GM18873 (cell line): ENCODE measurements around the gene SFT2D1.

Source experiments
- ATAC-seq: cut with Tn5 transposase; IDR thresholded peaks from one replicate; pipeline ENCODE4 v1.9.1; 2021; ENCODE audit warnings: mild to moderate bottlenecking, moderate library complexity, moderate number of reproducible peaks; ENCODE audit not compliant: unreplicated experiment, low FRiP score

Gene SFT2D1

DNA sequence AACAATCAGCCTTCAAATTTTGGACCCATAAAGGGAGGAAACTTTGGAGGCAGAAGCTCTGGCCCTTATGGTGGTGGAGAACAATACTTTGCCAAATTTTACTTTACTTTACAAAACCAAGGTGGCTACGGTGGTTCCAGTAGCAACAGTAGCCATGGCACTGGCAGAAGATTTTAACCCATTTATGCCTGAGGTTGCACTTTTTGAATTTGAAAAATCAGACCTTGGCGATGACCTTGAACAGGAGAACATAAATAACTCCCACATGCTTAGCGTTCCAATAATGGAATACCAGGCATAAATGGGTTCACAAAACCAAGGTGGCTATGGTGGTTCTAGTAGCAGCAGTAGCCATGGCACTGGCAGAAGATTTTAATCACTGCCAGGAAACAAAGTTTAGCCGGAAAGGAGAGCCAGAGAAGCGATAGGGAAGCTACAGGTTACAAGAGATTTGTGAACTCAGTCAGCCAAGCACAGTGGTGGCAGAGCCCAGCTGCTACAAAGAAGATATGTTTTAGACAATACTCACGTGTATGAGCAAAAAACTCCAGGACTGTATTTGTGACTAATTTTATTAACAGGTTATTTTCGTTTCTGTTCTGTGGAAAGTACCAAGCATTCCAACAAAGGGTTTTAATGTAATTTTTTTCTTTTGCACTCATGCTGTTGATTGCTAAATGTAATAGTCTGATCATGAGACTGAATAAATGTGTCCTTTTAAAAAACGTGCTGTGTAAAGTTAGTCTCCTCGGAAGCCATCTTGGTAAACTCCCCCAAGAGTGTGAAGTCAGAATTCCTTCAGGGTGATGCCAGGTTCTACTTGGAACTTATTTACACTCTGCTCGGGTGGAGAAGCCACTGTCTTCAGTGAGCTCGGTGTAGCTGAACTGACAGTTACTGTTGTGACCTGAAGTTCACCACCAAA, 6.7 kb downstream of the SFT2D1 start:
- ATAC-seq = peak; percentile 38

DNA sequence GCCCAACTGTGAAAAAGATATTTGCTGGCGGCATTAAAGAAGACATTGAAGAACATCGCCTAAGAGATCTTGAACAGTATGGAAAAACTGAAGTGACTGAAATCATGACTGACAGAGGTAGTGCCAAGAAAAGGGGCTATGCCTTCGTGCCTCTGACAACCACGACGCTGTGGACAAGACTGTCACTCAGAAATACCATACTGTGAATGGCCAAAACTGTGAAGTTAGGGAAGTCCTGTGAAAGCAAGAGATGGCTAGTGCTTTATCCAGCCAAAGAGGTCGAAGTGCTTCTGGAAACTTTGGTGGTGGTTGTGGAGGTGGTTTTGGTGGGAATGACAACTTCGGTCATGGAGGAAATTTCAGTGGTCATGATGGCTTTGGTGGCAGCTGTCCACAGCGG, 7.5 kb downstream of the SFT2D1 start:
- ATAC-seq = no peak

DNA sequence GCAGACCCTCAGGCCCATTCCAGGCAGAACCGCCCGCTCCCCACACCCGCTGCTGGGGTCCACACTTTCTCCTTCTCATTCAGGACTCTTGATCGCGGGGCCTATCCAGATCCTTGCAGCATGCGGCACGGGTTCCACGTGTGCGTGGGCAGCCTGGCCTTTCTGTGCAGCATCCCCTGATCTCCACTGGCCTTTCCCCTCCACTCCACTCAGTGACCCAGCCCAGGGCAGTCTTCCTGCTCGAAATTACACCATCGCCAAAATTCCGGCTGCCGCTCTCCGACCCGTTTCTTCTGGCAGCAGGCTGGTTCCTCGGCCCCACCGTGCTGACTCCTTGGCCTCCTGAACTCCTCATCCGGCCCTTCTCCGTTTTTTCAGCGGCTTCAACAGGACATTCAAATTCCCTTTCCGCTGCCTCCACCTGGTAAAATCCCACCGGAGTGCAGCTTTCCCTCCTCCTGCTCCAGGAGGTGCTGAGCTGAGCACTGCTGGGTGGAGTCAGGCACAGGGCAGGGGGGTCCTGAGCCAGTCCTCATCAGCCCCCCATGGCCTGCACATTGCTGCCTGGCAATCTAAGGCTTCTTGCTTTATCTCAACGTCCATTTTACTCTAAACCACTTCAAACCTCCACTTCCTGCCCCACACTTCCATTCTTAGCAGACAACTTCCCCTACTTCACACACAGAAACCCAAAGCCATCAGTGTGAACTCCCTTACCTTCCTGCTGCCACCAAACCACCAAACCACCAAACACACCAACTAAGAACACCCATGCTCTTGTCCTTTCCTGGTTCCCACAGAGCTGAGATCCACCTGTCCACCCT, 9.0 kb downstream of the SFT2D1 start:
- ATAC-seq = peak; percentile 63

DNA sequence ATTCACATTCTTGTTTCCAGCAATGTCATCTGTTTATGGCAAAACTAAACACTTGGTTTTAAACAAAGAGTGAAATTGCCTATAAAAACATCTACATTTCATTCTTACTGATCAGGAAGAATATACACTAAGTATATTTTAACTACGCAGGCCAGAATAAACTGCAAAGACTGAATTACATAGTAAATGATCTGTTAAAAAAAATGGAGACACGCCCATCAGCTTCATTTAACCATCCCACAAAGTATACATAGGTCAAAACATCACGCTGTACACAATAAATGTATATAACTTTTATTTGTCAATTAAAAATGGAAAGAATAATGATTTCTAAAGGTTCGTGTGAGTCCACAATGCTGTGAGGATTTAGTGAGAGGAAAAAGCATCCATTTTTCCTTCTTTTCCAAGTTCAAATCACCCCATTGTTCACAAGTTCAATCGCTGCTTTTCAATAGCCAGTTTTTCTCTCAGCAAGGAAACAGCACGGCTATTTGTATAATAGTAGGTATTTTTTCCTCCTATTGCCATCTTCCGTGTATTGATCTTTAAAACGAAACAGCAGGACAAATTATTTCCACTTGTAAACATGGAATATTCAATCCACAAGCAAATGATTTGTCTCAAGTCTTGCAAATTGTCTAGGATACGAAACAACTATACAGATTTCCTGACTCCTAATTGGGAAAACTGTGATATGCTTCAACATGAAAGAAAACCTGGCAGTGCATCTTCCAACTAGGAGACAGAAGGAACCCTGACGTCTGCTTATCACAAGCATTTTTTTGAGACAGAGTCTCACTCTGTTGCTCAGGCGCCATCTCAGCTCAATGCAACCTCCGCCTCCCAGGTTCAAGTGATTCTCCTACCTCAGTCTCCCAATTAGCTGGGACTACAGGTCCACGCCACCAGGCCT, 10.6 kb downstream of the SFT2D1 start:
- no peak for ATAC-seq

DNA sequence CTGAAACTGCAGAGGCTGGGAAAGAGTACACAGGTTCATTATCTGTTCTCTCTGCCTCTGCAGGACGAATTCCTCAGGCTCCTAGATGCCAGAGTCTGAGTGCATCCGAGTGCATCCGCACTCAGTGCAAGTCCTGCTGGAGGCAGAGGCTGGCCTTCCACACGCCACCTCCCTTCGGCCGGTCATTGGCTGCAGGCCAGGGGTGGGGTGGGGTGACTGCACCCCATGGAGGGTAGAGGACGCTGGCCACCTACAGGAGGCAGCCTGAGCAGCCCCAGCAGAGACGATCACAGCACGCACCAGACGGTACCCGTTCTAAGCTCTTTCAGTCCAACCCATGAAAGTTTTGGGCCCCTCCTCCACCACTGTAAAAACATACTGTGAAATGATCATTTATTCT, 11.7 kb downstream of the SFT2D1 start:
- no peak for ATAC-seq

DNA sequence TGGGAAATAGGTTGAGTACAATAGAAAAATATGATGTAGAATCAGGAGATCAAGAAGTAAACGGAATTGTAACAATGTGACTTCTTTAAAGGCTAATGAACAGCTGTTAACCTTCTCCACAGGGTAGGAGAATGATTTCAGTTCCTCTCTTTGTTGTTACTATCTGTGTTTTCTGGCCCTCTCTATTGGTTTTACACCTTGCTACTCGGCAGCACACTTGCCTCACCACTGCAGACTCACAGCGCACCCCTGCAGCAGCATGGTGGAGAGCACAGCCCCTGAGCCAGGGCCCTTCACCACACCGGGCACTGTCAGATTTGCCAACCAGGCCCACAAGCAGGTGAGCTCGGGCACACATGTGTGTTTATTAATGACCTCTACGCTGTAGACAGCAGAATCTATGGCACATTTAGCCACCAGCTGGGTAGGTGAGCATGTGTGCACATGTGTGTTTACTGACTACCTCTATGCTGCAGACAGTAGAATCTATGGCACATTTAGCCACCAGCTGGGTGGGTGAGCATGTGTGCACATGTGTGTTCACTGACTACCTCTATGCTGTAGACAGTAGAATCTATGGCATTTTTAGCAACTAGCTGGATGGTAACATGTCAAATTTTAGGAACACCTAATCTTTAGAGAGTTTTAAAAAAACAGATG, 16.8 kb downstream of the SFT2D1 start:
- ATAC-seq = no peak

DNA sequence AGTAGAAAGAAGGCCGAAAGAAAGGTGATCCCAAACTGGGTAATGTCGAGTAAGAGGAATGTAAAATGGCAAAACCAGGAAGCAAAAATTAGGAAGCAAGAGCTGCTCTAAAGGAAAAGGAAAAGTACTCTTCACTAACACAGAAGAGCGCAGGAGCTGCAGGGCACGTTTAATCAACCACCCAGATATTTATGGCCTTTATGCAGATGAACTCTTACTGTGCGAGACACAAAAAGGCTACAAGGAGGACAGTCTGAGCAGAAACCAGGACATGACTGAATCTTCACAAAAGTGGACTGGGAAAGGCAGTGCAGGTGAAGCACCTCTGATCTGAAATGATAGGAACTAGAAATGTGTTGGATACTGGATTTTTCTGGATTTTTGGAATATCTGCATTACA, 18.9 kb downstream of the SFT2D1 start:
- no peak for ATAC-seq

DNA sequence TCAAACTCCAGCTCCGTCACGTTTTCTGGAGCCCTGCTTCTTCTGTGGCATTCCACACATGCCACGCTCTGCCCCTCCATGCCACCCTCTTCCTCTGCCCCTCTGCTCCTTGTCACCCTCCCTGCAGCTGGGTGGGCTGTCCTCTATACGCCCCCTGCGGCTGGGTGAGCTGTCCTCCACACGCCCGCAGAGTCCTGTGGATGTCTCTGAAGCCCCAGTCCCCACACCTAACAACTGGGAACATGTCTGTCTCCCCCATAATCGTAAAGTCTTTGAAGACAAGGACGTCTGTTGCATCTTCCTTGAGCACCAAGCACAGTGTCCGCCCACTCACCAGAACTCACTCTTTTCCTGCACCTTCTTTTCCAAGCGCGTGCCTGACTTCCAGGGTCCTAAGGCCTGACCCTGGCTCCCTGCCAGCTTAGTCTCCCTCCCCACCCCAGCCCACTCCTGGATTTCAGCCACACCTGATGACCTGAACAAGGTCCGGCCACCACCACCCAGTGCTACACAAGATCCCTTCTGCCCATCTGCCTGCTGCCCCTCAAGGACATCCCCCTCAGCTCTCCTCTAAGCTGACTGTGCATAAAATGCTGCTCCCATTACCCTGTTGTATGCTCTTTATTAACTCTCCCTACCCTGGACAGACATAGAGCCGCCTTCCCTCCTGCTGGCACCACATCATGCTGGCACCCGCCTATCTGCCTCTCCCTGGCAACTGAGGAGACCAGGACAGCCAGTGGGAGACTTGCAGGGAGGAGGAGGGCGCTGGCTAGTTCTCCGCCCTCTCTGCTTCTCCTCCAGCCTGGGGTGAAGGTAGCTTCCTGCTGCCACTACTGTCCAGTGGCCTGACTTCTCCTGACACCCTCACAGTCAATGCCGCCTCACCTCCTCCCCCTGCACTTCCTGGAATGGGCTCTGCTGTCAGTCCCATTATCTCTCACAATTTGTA, 23.4 kb downstream of the SFT2D1 start:
- no peak for ATAC-seq

DNA sequence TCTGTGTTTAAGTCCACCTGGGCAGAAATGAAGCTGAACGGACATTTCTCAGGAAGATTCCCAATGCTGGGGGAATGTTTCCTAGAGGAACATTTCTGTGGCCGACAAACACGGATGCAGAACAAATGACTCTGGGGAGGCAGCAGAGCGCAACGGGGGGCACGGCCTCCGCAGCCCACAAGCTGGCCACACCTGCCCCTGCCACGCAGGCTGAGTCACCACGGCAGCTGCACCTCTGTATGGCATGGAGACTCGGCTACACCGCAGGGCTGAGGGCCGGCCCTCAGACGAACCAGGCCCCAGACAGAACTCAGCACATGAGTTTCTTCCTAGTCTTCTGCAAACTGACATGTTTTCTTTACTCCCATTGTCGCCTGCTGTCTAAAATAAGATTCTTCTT, 24.1 kb downstream of the SFT2D1 start:
- no peak for ATAC-seq

DNA sequence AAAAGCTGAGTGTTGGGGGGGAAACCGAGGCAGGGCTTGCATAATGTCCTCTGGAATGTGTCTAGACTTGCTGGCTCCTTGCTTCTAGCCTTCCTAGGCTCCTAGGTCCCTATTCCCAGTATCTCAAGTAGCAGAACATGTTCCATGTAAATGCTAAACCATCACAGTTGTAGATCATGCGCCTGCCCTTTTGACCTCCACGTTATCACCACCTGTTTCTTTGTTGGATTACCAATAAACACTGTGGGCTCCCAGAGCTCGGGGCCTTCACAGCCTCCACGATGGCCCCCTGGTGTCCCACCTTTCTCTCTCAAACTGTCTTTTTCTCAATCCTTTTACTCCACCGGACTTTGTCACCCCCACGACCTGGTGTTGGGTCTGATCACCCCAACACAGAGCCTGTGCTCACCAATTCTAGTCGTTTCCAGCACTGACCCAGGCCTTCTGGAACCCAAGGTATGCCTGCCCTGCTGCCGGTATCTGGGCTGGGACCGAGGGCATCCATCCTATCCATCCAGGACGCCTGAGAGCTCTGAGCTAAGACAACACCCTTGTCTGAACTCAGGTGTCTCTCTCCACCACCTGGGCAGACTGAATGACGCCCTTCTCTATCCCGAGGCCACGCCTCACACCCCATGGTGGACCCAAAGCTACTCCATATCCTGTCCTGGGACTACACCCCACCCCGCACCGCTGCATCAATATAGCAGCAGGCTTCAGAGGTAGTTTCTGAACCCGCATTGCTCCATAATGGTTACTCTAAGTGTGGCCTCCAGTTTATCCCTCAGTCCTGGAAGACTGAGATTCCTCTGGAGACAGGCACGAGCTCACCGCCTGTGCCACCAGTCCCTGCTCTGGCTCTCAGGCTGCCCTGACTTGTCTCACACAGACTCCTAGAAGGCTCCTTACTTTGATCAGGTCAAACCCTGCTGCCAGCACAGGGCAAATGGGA, 24.8 kb downstream of the SFT2D1 start:
- ATAC-seq = no peak

DNA sequence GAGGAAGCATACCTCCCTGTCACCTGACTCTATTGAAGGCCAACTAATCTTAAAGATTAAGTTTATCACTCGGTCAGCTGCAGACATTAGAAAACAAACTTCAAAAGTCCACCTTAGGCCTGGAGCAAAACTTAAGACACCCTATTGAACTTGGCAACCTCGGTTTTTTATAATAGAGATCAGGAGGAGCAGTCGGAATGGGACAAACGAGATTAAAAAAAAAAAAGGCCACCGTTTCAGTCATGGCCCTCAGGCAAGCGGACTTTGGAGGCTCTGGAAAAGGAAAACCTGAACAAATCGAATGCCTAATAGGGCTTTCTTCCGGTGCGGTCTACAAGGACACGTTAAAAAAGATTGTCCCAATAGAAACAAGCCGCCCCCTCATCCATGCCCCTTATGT, 26.9 kb downstream of the SFT2D1 start:
- no peak for ATAC-seq

DNA sequence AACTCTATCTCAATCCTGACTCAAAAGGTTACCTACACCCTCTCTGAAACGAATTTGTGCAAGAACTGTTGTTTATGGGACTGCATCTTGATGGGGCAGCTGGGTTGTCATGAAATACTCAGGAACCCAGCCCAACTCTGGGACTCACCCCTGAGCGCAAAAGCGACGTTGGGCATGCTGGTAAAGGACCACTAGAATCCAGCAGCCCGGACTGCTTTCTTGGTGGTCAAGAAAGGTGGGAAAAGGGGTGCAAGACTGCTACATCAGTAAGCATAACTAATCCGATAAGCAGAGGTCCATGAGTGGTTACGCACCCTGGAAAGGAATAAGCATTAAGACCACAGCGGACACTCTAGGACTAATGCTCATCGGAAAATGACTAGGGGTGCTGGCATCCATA, 27.9 kb downstream of the SFT2D1 start:
- no peak for ATAC-seq

DNA sequence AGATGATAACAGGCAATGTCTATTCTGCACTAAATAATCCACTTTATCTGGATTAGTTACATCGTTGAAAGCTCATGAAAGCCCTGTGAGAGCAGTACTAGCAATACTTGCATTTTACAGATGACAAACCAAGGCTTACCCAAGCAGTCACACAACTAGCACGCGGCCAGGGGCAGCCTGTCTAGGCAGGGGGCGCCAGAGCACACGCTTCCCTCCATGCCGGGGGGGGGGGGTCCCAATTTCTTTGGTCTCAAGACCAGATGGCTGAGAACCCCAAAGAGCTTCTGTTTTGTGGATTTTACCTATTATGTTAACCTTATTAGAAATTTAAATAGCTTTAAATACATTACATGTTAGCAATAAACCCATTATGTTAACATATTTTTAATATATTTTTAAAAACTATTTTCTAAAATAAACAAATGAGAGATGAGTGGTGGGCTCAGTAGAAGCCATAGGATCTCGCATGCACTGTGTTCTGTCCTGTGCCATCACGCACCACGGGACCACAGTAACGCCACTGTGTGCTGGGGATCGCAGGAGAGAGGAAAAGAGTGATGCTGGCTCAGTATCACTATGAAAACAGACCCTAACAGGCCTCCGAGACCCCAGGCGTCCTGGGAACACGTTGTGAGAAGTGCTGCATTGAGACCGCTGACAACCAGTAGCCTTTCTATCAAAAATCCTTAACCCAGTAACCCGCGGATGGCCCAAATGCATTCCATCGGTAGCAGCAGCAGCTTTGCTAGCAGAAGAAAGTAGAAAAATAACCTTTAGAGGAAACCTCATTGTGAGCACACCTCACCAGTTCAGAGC, 28.9 kb downstream of the SFT2D1 start:
- peak; percentile 76 for ATAC-seq

DNA sequence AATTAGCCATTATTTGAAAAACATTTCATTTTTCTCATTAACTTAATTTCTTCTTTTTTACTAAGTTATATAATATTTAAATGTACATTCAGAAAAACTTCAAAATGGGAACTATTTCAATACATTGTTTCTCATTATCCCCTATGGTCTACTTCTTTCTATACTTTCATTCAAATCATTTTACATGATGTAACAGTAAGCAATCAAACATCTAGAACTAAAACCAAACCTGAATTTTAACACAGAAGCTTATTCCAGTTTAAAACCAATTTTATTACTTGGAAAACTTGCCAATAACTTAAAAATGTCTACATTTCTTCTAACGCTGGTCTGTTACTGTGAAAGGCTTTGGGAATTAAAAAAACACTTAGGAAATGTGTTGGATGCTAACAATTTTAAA, 29.5 kb downstream of the SFT2D1 start:
- no peak for ATAC-seq

DNA sequence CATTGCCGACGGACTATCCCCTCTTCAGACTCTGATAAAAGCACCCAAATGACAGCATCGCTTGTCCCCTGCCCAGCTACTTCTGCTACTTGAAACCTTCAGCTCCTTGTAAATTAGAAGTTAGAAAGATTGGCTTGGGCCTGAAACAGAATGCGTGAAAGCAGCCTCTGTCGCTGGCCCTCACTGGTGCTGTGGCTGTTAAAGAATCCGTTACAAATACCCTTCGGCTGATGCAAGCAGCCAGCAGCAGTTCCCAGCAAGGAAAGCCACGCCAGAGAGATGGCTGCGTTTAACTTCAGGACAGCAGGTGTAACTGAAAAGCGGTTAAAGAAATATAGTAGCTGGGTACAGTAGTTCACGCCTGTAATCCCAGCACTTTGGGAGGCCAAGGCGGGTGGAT, 31.7 kb downstream of the SFT2D1 start:
- no peak for ATAC-seq

DNA sequence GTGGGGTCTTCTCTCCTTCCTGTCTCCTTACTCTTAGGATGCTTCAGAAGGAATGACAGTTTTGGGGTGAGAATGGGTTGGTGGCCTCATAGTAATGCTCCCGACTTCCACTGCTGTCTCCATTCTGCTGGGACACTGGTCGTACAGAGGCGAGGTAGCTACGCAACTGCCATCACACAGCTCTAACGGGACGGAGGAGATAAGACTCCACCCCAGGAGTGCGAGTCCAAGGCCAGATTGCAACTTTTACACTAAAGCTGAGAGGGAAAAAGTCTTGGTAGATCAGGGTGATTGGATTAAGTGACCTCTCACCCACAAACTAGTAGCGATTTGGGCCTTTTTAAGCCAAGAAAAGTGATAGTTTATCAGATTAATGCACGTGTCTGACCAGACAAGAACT, 32.4 kb downstream of the SFT2D1 start:
- no peak for ATAC-seq
